ENCODE measurements around the gene CLMN.

DNA sequence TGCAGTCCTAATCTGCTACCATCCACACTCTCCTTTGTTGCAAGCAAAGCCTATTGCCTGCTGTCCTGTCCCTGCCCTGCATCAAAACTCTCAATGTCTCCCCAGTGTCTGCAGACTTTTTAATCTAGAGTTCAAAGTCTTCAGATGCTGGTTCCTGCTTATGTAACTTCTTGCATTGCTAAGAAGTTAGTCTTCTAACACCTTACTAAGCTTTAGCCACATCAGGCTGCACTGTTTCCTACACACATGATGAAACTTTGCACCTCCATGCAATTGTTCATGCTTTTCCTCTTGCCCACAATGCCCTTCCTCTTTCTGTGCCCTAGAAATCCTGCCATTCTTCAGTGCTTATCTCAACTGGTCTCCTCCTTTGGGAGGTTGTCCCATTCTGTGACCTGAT lies 146.2 kb downstream of the CLMN start:
- TF ChIP-seq, protein P1, sequence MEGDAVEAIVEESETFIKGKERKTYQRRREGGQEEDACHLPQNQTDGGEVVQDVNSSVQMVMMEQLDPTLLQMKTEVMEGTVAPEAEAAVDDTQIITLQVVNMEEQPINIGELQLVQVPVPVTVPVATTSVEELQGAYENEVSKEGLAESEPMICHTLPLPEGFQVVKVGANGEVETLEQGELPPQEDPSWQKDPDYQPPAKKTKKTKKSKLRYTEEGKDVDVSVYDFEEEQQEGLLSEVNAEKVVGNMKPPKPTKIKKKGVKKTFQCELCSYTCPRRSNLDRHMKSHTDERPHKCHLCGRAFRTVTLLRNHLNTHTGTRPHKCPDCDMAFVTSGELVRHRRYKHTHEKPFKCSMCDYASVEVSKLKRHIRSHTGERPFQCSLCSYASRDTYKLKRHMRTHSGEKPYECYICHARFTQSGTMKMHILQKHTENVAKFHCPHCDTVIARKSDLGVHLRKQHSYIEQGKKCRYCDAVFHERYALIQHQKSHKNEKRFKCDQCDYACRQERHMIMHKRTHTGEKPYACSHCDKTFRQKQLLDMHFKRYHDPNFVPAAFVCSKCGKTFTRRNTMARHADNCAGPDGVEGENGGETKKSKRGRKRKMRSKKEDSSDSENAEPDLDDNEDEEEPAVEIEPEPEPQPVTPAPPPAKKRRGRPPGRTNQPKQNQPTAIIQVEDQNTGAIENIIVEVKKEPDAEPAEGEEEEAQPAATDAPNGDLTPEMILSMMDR (conservative IDR thresholded peaks at IDR 0.05; ENCODE audit: low read depth in 2 of 2), result no peak
- no peak for TF ChIP-seq POLR2AphosphoS5 (IDR thresholded peaks at IDR 0.05; ENCODE audit: low read depth)
- no peak for TF ChIP-seq STAT1 (IDR thresholded peaks at IDR 0.05; ENCODE audit: unreplicated experiment)
